Subcutaneous adipose tissue (tissue), 4 donors: ENCODE data around the gene ANKDD1A. TPM values are rescaled to one million over a fixed set of nuclear protein-coding genes. Genes with fewer than 3 reads are reported as not detected.

Experiments used
- CTCF ChIP-seq: fragments of 450-650 bp; IDR thresholded peaks from one replicate; pipeline ENCODE4 v1.5.1; 2016; ENCODE audit warnings: low read depth, mild to moderate bottlenecking, control low read depth, antibody characterized with exemption, moderate library complexity
- total RNA-seq, 4 donors: library from RNA; depleted of rRNA; stranded (reverse); fragments of >200 nt; gene quantifications; one replicate each; pipeline ENCODE4 v1.1.0, GENCODE V29; 2016

The ANKDD1A gene
- total RNA-seq, 4 donors from 2014 or later: 13.8 to 27.3 (median 15.2) TPM

GRCh38 chr15:64951777-64952418 lies 40.2 kb downstream of the ANKDD1A start:
- TF ChIP-seq CTCF: no peak

GRCh38 chr15:64954395-64954794 lies 42.7 kb downstream of the ANKDD1A start:
- TF ChIP-seq CTCF: no peak

- TF ChIP-seq CTCF: no peak
These were observed 47.4 kb downstream of the ANKDD1A start for GRCh38 chr15:64959128-64959527.

GRCh38 chr15:64960153-64960552 lies 48.5 kb downstream of the ANKDD1A start:
- TF ChIP-seq CTCF: no peak

GRCh38 chr15:64961013-64961412 lies 49.3 kb downstream of the ANKDD1A start:
- TF ChIP-seq CTCF: no peak

GRCh38 chr15:64969401-64969800 lies 57.7 kb downstream of the ANKDD1A start:
- TF ChIP-seq CTCF: no peak

GRCh38 chr15:64970698-64971097 lies 59.0 kb downstream of the ANKDD1A start:
- TF ChIP-seq CTCF: no peak
